HepG2 (cell line): Measurements from ENCODE around the gene PTPRD. TPM values are rescaled to one million over a fixed set of nuclear protein-coding genes. Genes with fewer than 3 reads are reported as not detected.

ENCODE experiments used
- ATAC-seq: fragments of 200-7000 bp; cut with Tn5 transposase; 3 replicates; pipeline ENCODE4 v1.9.1; 2020; ENCODE audit warnings: mild to moderate bottlenecking, moderate library complexity
- BruUV-seq: library from RNA; stranded (reverse); fragments of 400-500 nt; replicated peaks from 2 replicates; lab custom pipeline; 2021; lab: Mats Ljungman, UMichigan
- CTCF ChIA-PET: fragments of 300-600 bp; formaldehyde crosslinking; extraction: SDS; loops from one replicate; lab custom pipeline; 2021; ENCODE audit warnings: low total read pairs, inconsistent platforms, low intra/inter-chr PET ratio; lab: Yijun Ruan, JAX
- POLR2A ChIA-PET: fragments of 350-600 bp; sonication (Branson Sonifier 250); formaldehyde crosslinking; loops from one replicate; lab custom pipeline; 2020; ENCODE audit warnings: antibody characterized with exemption, inconsistent platforms; lab: Yijun Ruan, JAX
- DNase-seq: peaks from one replicate; pipeline ENCODE4 v3.0.0-alpha.2; 2015; ENCODE audit warnings: low spot score
- FAIRE-seq: peaks from 3 replicates; lab custom pipeline; 2011; peaks lifted over from hg19 to GRCh38; lab: Jason Lieb, UNC
- H2AFZ ChIP-seq: one replicate; pipeline ENCODE4 v1.6.1; 2011; ENCODE audit warnings: low read length, inconsistent platforms
- H3K27ac ChIP-seq: fragments of 300-600 bp; 3 replicates; pipeline ENCODE4 v1.8.0; 2011; ENCODE audit warnings: mixed run types, mild to moderate bottlenecking, mixed read lengths, low read length, inconsistent platforms; ENCODE audit not compliant: insufficient read depth; ENCODE audit errors: extremely low read length
- H3K27me3 ChIP-seq, 2 experiments: fragments of 200-600 bp in 1 of 2; 2 replicates in 1 of 2; 3 replicates in 1 of 2; pipeline versions ENCODE4 v1.6.0 to v1.8.0; 2011; ENCODE audit warnings: low read length in 2 of 2, mild to moderate bottlenecking in 2 of 2, moderate library complexity in 2 of 2, inconsistent platforms in 1 of 2; ENCODE audit not compliant: insufficient read depth in 2 of 2, control insufficient read depth in 1 of 2
- H3K36me3 ChIP-seq, 2 experiments: fragments of 200-600 bp in 1 of 2; replicated peaks in 1 of 2; 2 replicates in 1 of 2; 3 replicates in 1 of 2; pipeline versions ENCODE4 v1.5.1 to v1.8.0; 2011; ENCODE audit warnings: low read length in 2 of 2, inconsistent platforms in 1 of 2; ENCODE audit not compliant: insufficient read depth in 2 of 2, control insufficient read depth in 1 of 2
- H3K4me1 ChIP-seq: 2 replicates; pipeline ENCODE4 v1.5.1; 2012; ENCODE audit warnings: low read length, inconsistent platforms; ENCODE audit not compliant: insufficient read depth
- H3K4me2 ChIP-seq: 2 replicates; pipeline ENCODE4 v1.6.0; 2011; ENCODE audit warnings: low read depth, low read length, inconsistent platforms
- H3K4me3 ChIP-seq, 3 experiments: fragments of 200-600 bp in 1 of 3; sonication (generic), shearing (Covaris generic) in 1 of 3; replicated peaks in 1 of 3; 2 replicates each; pipeline ENCODE4 v1.5.1; 2011 to 2016; ENCODE audit warnings: low read length in 3 of 3, inconsistent platforms in 2 of 3, low read depth in 2 of 3, mild to moderate bottlenecking in 2 of 3, control low read depth in 1 of 3, mixed read lengths in 1 of 3; ENCODE audit not compliant: insufficient read depth in 1 of 3
- H3K79me2 ChIP-seq: one replicate; pipeline ENCODE4 v1.6.1; 2011; ENCODE audit warnings: low read length, inconsistent platforms; ENCODE audit not compliant: insufficient read depth
- H3K9ac ChIP-seq: 2 replicates; pipeline ENCODE4 v1.6.0; 2011; ENCODE audit warnings: mild to moderate bottlenecking, low read depth, low read length, inconsistent platforms; ENCODE audit not compliant: insufficient read depth
- H3K9me3 ChIP-seq: 2 replicates; pipeline ENCODE4 v1.5.1; 2012; ENCODE audit warnings: mild to moderate bottlenecking, low read length
- H4K20me1 ChIP-seq: 2 replicates; pipeline ENCODE4 v1.6.0; 2011; ENCODE audit warnings: inconsistent platforms, mild to moderate bottlenecking, low read length, moderate library complexity; ENCODE audit not compliant: insufficient read depth
- HNRNPLL ChIP-seq: fragments of 200-400 bp; formaldehyde crosslinking; IDR thresholded peaks from 2 replicates; pipeline ENCODE4 v1.6.1; 2017; ENCODE audit warnings: mild to moderate bottlenecking, low read depth, low read length; ENCODE audit not compliant: poor library complexity, severe bottlenecking
- MBD4 ChIP-seq: IDR thresholded peaks from 2 replicates; pipeline ENCODE4 v1.6.1; 2012; ENCODE audit warnings: low read length, inconsistent platforms, borderline replicate concordance
- MLLT10 ChIP-seq: sonication (generic); formaldehyde crosslinking; IDR thresholded peaks from 2 replicates; pipeline ENCODE4 v1.4.0; 2020; ENCODE audit warnings: missing genetic modification reagents
- POLR2AphosphoS2 ChIP-seq: IDR thresholded peaks from 2 replicates; pipeline ENCODE4 v1.6.1; 2011; ENCODE audit warnings: low read depth, low read length, improper control_type of control experiment
- REPIN1 ChIP-seq: sonication (generic); formaldehyde crosslinking; IDR thresholded peaks from 2 replicates; pipeline ENCODE4 v1.8.0; 2022; ENCODE audit warnings: missing genetic modification reagents, low read depth, mild to moderate bottlenecking, borderline replicate concordance
- ZMAT3 ChIP-seq: sonication (generic); formaldehyde crosslinking; conservative IDR thresholded peaks from 2 replicates; pipeline ENCODE4 v1.7.0; 2021; ENCODE audit warnings: missing genetic modification reagents
- ZNF337 ChIP-seq: sonication (generic); formaldehyde crosslinking; IDR thresholded peaks from 2 replicates; pipeline ENCODE4 v1.5.1; 2020; ENCODE audit warnings: missing genetic modification reagents, low read depth, mild to moderate bottlenecking, borderline replicate concordance
- in situ Hi-C: cut with HindIII; loops from 2 replicates; pipeline ENCODE4 v1.10.0; 2017; ENCODE audit warnings: low pct_unique_long_range_greater_than_20kb; ENCODE audit not compliant: extremely low pct_ligation_motif_present
- intact Hi-C: fragments of 100-400 bp; cut with micrococcal nuclease; formaldehyde crosslinking; loops from one replicate; pipeline ENCODE4 v1.10.0; 2022; ENCODE audit not compliant: unreplicated experiment
- polyA plus RNA-seq, 8 experiments: library from polyadenylated mRNA; depleted of rRNA in 3 of 8; stranded (reverse) in 7 of 8; unstranded in 1 of 8; fragments of >200 nt; fragmentation: Illumina TruSeq in 4 of 8; extraction: Trizol in 4 of 8; gene quantifications; 2 replicates each; pipeline versions ENCODE4 v1.2.1 to v1.2.3, GENCODE V29; 2011 to 2016; ENCODE audit warnings: low read depth in 4 of 8, missing spikeins in 1 of 8, mixed read lengths in 1 of 8; ENCODE audit not compliant: insufficient read depth in 1 of 8
- total RNA-seq, 5 experiments: library from RNA; depleted of rRNA; stranded (reverse); fragments of >200 nt; fragmentation: Illumina TruSeq; extraction: Trizol; gene quantifications; 2 replicates each; pipeline ENCODE4 v1.2.3, GENCODE V29; 2016; ENCODE audit warnings: low read depth in 1 of 5
- TF ChIP-seq, protein P1 (sequence below): sonication (generic); formaldehyde crosslinking; IDR thresholded peaks from 2 replicates; pipeline ENCODE4 v1.4.0; 2020; ENCODE audit warnings: missing genetic modification reagents
- TF ChIP-seq, protein P2 (sequence below): IDR thresholded peaks from 2 replicates; pipeline ENCODE4 v1.6.1; 2012; ENCODE audit warnings: low read depth, low read length, improper control_type of control experiment
- TF ChIP-seq, protein P3 (sequence below): sonication (generic); formaldehyde crosslinking; IDR thresholded peaks from 2 replicates; pipeline ENCODE4 v1.5.1; 2020; ENCODE audit warnings: missing genetic modification reagents, mild to moderate bottlenecking, borderline replicate concordance

PTPRD gene
- total and polyA plus RNA-seq, 2 of the 13 experiments (the other 11 are each of a cell fraction or from before 2014, with no cell fraction given), result 0.05 TPM; not detected in 1

DNA sequence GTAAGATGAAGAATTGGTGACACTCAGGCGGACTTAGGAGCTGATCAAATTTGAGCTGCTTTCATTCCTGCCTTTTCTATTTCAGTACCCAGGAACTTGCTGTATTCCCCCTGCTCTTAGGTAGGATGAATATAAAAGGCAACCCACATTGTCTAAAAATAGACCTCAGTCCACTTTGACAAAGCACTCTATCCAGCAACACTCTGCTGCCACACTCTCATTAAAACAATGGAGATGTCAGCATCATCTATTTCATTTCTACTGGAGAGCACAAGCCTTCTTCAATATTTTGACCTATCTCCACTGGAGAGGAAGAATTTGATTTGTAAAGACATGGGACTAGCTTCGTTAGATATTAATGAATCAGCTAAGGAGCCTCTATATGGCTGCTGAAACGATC lies 468.4 kb downstream of the PTPRD start (continued):
- no peak for TF ChIP-seq POLR2AphosphoS2
- TF ChIP-seq ZMAT3 (CRISPR knock-in tag), result no peak
- TF ChIP-seq, protein P1, sequence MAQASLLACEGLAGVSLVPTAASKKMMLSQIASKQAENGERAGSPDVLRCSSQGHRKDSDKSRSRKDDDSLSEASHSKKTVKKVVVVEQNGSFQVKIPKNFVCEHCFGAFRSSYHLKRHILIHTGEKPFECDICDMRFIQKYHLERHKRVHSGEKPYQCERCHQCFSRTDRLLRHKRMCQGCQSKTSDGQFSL (CRISPR knock-in tag), result no peak
- TF ChIP-seq REPIN1 (CRISPR knock-in tag), result no peak
- no peak for TF ChIP-seq MLLT10 (CRISPR knock-in tag)
- TF ChIP-seq, all 625 proteins: peak for 0

DNA sequence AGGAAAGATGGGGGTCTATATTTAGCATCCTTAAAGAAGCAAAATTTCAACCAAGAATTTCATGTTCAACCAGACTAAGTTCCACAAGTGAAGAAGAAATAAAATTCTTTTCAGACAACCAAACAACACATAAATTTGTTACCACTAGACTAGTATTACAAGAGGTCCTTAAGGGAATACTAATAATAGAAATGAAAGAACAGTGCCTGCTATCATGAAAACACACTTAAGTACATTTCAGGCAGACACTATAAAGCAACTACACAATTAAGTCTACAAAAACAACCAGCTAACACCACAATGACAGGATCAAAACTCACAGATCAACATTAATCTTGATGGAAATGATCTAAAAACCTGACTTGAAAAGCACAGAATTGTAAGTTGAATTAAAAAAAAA lies 477.2 kb downstream of the PTPRD start:
- POLR2A ChIA-PET, result no interaction called here
- Histone ChIP-seq H3K27ac (no peak overlapping the region), H3K4me3 (no peak overlapping the region), H3K79me2 (no peaks in the 10 kb centered on the region), H4K20me1 (no peaks in the 10 kb centered on the region), H3K9me3 (no peaks in the 10 kb centered on the region), H3K36me3 (no peaks in the 10 kb centered on the region), H3K9ac (no peak overlapping the region), H2AFZ (no peak overlapping the region), H3K27me3 (no peaks in the 10 kb centered on the region; a peak in 1 of 5 replicates), H3K4me2 (no peak overlapping the region), H3K4me1 (no peaks in the 10 kb centered on the region)
- DNase-seq, result no peak
- intact Hi-C loops (no loop called here), in situ Hi-C loops (no loop called here)
- ATAC-seq, result no peak
- no peak for FAIRE-seq
- CTCF ChIA-PET, result no interaction called here
- no TSS peak for BruUV-seq
- TF ChIP-seq ZNF337 (CRISPR knock-in tag), result no peak
- TF ChIP-seq, protein P2, sequence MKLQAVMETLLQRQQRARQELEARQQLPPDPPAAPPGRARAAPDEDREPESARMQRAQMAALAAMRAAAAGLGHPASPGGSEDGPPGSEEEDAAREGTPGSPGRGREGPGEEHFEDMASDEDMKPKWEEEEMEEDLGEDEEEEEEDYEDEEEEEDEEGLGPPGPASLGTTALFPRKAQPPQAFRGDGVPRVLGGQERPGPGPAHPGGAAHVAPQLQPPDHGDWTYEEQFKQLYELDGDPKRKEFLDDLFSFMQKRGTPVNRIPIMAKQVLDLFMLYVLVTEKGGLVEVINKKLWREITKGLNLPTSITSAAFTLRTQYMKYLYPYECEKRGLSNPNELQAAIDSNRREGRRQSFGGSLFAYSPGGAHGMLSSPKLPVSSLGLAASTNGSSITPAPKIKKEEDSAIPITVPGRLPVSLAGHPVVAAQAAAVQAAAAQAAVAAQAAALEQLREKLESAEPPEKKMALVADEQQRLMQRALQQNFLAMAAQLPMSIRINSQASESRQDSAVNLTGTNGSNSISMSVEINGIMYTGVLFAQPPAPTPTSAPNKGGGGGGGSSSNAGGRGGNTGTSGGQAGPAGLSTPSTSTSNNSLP, result no peak
- no peak for TF ChIP-seq MBD4
- TF ChIP-seq, protein P3, sequence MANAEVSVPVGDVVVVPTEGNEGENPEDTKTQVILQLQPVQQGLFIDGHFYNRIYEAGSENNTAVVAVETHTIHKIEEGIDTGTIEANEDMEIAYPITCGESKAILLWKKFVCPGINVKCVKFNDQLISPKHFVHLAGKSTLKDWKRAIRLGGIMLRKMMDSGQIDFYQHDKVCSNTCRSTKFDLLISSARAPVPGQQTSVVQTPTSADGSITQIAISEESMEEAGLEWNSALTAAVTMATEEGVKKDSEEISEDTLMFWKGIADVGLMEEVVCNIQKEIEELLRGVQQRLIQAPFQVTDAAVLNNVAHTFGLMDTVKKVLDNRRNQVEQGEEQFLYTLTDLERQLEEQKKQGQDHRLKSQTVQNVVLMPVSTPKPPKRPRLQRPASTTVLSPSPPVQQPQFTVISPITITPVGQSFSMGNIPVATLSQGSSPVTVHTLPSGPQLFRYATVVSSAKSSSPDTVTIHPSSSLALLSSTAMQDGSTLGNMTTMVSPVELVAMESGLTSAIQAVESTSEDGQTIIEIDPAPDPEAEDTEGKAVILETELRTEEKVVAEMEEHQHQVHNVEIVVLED (CRISPR knock-in tag), result no peak
- TF ChIP-seq HNRNPLL, result no peak
